GM18499 (cell line): ENCODE data around the gene GRM2.

Source experiments
- ATAC-seq: cut with Tn5 transposase; IDR thresholded peaks from one replicate; pipeline ENCODE4 v1.9.1; 2021; ENCODE audit warnings: moderate number of reproducible peaks; ENCODE audit not compliant: insufficient read depth, unreplicated experiment

Gene GRM2

GRCh38 chr3:51706788-51707731 is at the start of gene GRM2:
GRM2 (plus strand) TSS chr3:51707068; CDS start chr3:51708984, 1,916 bp downstream.
- no peak for ATAC-seq

- ATAC-seq: no peak
Observed at GRCh38 chr3:51657234-51657633, 49.6 kb upstream of the GRM2 start.

- no peak for ATAC-seq
Observed at GRCh38 chr3:51659942-51660341, 46.9 kb upstream of the GRM2 start.

- no peak for ATAC-seq
Observed at GRCh38 chr3:51662456-51662855, 44.4 kb upstream of the GRM2 start.

- no peak for ATAC-seq
Observed at GRCh38 chr3:51668756-51669155, 38.1 kb upstream of the GRM2 start.

GRCh38 chr3:51669241-51670052 is 37.4 kb upstream of the GRM2 start:
- ATAC-seq: no peak

GRCh38 chr3:51670053-51670822 is 36.6 kb upstream of the GRM2 start:
- no peak for ATAC-seq

- ATAC-seq: no peak
Observed at GRCh38 chr3:51670823-51671733, 35.8 kb upstream of the GRM2 start, which contains the start of gene TEX264. TEX264 (plus strand) TSS chr3:51671252; CDS start chr3:51674305, 3,053 bp downstream.

GRCh38 chr3:51671734-51672475 is 35.0 kb upstream of the GRM2 start:
- ATAC-seq: no peak

GRCh38 chr3:51673181-51673801 is 33.6 kb upstream of the GRM2 start:
- ATAC-seq: no peak

GRCh38 chr3:51673802-51674654 is 32.8 kb upstream of the GRM2 start:
- ATAC-seq: no peak

- ATAC-seq: no peak
Observed at GRCh38 chr3:51675201-51675611, 31.7 kb upstream of the GRM2 start.

- no peak for ATAC-seq
Observed at GRCh38 chr3:51676102-51676640, 30.7 kb upstream of the GRM2 start.

GRCh38 chr3:51677358-51677757 is 29.5 kb upstream of the GRM2 start:
- ATAC-seq: no peak

GRCh38 chr3:51678186-51678585 is 28.7 kb upstream of the GRM2 start:
- ATAC-seq: no peak

- ATAC-seq: no peak
Observed at GRCh38 chr3:51678641-51679040, 28.2 kb upstream of the GRM2 start.

GRCh38 chr3:51679318-51679717 is 27.6 kb upstream of the GRM2 start:
- no peak for ATAC-seq
